Measurements from ENCODE around the gene SRD5A1. TPM values are rescaled to one million over a fixed set of nuclear protein-coding genes. Genes with fewer than 3 reads are reported as not detected.
A peak's percentile ranks its signal among the peaks of the same experiment; 100 is the strongest.

The SRD5A1 gene
- total RNA-seq, 1 donor from 2014 or later, result 14.8 TPM

GRCh38 chr5:6705088-6705487 is 71.8 kb downstream of the SRD5A1 start:
- ChIA-PET CTCF (no interaction called here), POLR2A (no interaction called here)
- intact Hi-C loops (cut with micrococcal nuclease), result no loop called here
- TF ChIP-seq CTCF (IDR thresholded peaks at IDR 0.05), result no peak
- Mint-ChIP-seq H3K4me3 (no peak overlapping the region), H3K4me1 (peaks cover 5% of the 10 kb centered on the region), H3K27me3 (peaks cover 12% of the 10 kb centered on the region), H3K36me3 (ENCODE audit: low read depth) (no peaks in the 10 kb centered on the region), H3K27ac (no peak overlapping the region), H3K9me3 (no peaks in the 10 kb centered on the region)
- no peak for DNase-seq
- ATAC-seq (ENCODE audit: low read depth), result peak; percentile 47

DNA sequence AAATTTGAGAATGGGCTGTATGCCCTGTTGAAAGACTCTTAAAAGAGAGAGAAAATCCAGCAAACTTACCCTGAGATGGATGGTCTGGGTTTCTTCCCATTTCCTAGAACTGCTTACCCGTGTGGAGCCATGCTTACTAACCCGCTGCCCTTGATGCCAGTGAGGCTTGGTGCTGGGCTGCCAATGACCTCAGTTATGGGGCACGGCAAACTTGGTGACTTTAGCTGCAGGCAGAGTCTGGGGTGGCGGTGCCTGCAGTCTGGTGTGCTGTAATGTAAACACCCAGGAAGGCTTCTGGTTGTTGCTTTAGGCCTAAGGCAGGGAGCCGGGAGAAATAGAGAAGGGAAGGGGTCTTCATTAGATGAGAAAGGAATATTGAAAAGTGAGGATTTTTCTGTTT is 72.7 kb downstream of the SRD5A1 start:
- POLR2A ChIA-PET, result no interaction called here

GRCh38 chr5:6707852-6708251 is 74.6 kb downstream of the SRD5A1 start:
- Mint-ChIP-seq H3K4me3 (no peak overlapping the region), H3K36me3 (ENCODE audit: low read depth) (no peaks in the 10 kb centered on the region), H3K4me1 (peaks cover 13% of the 10 kb centered on the region), H3K27me3 (no peaks in the 10 kb centered on the region), H3K9me3 (no peaks in the 10 kb centered on the region), H3K27ac (no peak overlapping the region)
- POLR2A ChIA-PET, result no interaction called here
- DNase-seq, result no peak
- intact Hi-C loops (cut with micrococcal nuclease), result no loop called here
- CTCF ChIA-PET, result no interaction called here
- no peak for ATAC-seq (ENCODE audit: low read depth)
- TF ChIP-seq CTCF (IDR thresholded peaks at IDR 0.05), result no peak

More for the DNA sequence above, 72.7 kb downstream of the SRD5A1 start:
- H3K36me3 Mint-ChIP-seq (ENCODE audit: low read depth), result no peaks in the 10 kb centered on the region
- H3K9me3 Mint-ChIP-seq, result no peaks in the 10 kb centered on the region
- no peak for TF ChIP-seq CTCF (IDR thresholded peaks at IDR 0.05)
- no peak overlapping the region for H3K4me3 Mint-ChIP-seq
- peaks cover 5% of the 10 kb centered on the region for H3K4me1 Mint-ChIP-seq
- ATAC-seq (ENCODE audit: low read depth), result no peak
- intact Hi-C loops (cut with micrococcal nuclease), result no loop called here
- CTCF ChIA-PET, result no interaction called here
- H3K27me3 Mint-ChIP-seq, result peaks cover 4% of the 10 kb centered on the region
- no peak overlapping the region for H3K27ac Mint-ChIP-seq
- no peak for DNase-seq

GRCh38 chr5:6708814-6709213 is 75.6 kb downstream of the SRD5A1 start:
- intact Hi-C loops (cut with micrococcal nuclease), result no loop called here
- Mint-ChIP-seq H3K4me3 (no peak overlapping the region), H3K27me3 (no peaks in the 10 kb centered on the region), H3K36me3 (ENCODE audit: low read depth) (no peaks in the 10 kb centered on the region), H3K4me1 (peaks cover 13% of the 10 kb centered on the region), H3K27ac (no peak overlapping the region), H3K9me3 (no peaks in the 10 kb centered on the region)
- ChIA-PET POLR2A (no interaction called here), CTCF (no interaction called here)
- TF ChIP-seq CTCF (IDR thresholded peaks at IDR 0.05), result no peak
- ATAC-seq (ENCODE audit: low read depth) (no peak), DNase-seq (no peak)

- no peak for DNase-seq
- Mint-ChIP-seq H3K27me3 (no peaks in the 10 kb centered on the region), H3K9me3 (no peaks in the 10 kb centered on the region), H3K27ac (no peak overlapping the region), H3K36me3 (ENCODE audit: low read depth) (peaks cover 1% of the 10 kb centered on the region), H3K4me1 (peaks cover 14% of the 10 kb centered on the region), H3K4me3 (no peak overlapping the region)
- CTCF ChIA-PET, result no interaction called here
- no peak for ATAC-seq (ENCODE audit: low read depth)
- POLR2A ChIA-PET, result interaction anchor here (3.3 kb wide), 1 partner anchor 26 kb away, joined by 22 read pairs; no protein-coding TSS in a partner anchor
- no peak for TF ChIP-seq CTCF (IDR thresholded peaks at IDR 0.05)
- intact Hi-C loops (cut with micrococcal nuclease), result loop anchor here (10.0 kb wide), 1 partner anchor 955 kb away; no protein-coding TSS in a partner anchor
These were observed 76.8 kb downstream of the SRD5A1 start for GRCh38 chr5:6710070-6710469.
